ENCODE results near the gene GNG13. TPM values are rescaled to one million over a fixed set of nuclear protein-coding genes. Genes with fewer than 3 reads are reported as not detected.

Gene GNG13
- total and polyA plus RNA-seq, 8 donors: 0.17 to 0.27 TPM; not detected in 6

- intact Hi-C loops (cut with DNase I): no loop called here
- Histone ChIP-seq H3K9me3 (no peaks in the 10 kb centered on the region), H3K27ac (no peak overlapping the region), H3K4me1 (peaks cover 7 to 14% of the 10 kb centered on the region in 2 donors), H3K4me3 (no peak overlapping the region), H3K36me3 (no peaks in the 10 kb centered on the region), H3K27me3 (peaks cover 19 to 80% of the 10 kb centered on the region in 2 donors)
- DNase-seq (peak in 2 of 4 donors; percentile 13 to 36), ATAC-seq (peak; percentile 79)
- peak; percentile 23 to 44 for TF ChIP-seq CTCF (IDR thresholded peaks at IDR 0.05)
Observed at GRCh38 chr16:813204-813915, 12.8 kb upstream of the GNG13 start.

- DNase-seq: no peak
Observed at GRCh38 chr16:808085-808386, 7.5 kb upstream of the GNG13 start.

GRCh38 chr16:807347-808084 lies 7.0 kb upstream of the GNG13 start:
- Histone ChIP-seq H3K27ac (peak overlapping the region; percentile 88 to 96), H3K9me3 (no peaks in the 10 kb centered on the region), H3K36me3 (no peaks in the 10 kb centered on the region), H3K4me3 (peak overlapping the region; percentile 78 to 88), H3K27me3 (peaks cover 0 to 36% of the 10 kb centered on the region in 2 donors), H3K4me1 (peaks cover 0 to 20% of the 10 kb centered on the region in 2 donors)
- peak; percentile 87 to 97 (median 96) for DNase-seq
- TF ChIP-seq CTCF (IDR thresholded peaks at IDR 0.05): no peak
- intact Hi-C loops (cut with DNase I): no loop called here
- peak; percentile 99 for ATAC-seq

More at GRCh38 chr16:808085-808386, 7.5 kb upstream of the GNG13 start:
- no peak for TF ChIP-seq CTCF (IDR thresholded peaks at IDR 0.05)
- peaks cover 0 to 20% of the 10 kb centered on the region in 2 donors for H3K4me1 ChIP-seq
- ATAC-seq: no peak
- no peaks in the 10 kb centered on the region for H3K9me3 ChIP-seq
- no peaks in the 10 kb centered on the region for H3K36me3 ChIP-seq
- peak overlapping the region; percentile 78 to 88 for H3K4me3 ChIP-seq
- intact Hi-C loops (cut with DNase I): no loop called here
- peaks cover 2 to 36% of the 10 kb centered on the region in 2 donors for H3K27me3 ChIP-seq
- peak overlapping the region in 1 of 2 donors; percentile 96 for H3K27ac ChIP-seq

- no peak for TF ChIP-seq CTCF (IDR thresholded peaks at IDR 0.05)
Observed at GRCh38 chr16:805474-805873, 4.9 kb upstream of the GNG13 start.

More at GRCh38 chr16:805474-805873, 4.9 kb upstream of the GNG13 start:
- no peak for DNase-seq
- Histone ChIP-seq H3K27me3 (peaks cover 15 to 38% of the 10 kb centered on the region in 2 donors), H3K36me3 (no peaks in the 10 kb centered on the region), H3K27ac (no peak overlapping the region), H3K4me3 (no peak overlapping the region), H3K9me3 (no peaks in the 10 kb centered on the region), H3K4me1 (peaks cover 0 to 20% of the 10 kb centered on the region in 2 donors)
- no peak for ATAC-seq
- intact Hi-C loops (cut with DNase I): no loop called here

Data from left lung (tissue), 10 donors.